ENCODE data around the gene PEX12.

GRCh38 chr17:35568561-35568960, 9.8 kb downstream of the PEX12 start:
- TF ChIP-seq CTCF (optimal IDR thresholded peaks at IDR 0.05 in 1 of 3, IDR thresholded peaks at IDR 0.05 in 1 of 3, conservative IDR thresholded peaks at IDR 0.05 in 1 of 3; ENCODE audit: extremely low read depth in 1 of 3, insufficient read depth in 2 of 3, low read length in 3 of 3) (no peak), EZH2 (IDR thresholded peaks at IDR 0.05; ENCODE audit: low read length) (no peak)
